ENCODE measurements around the gene CCR6.
"Not testable (repeated sequence)": the region's sequence is repeated elsewhere in the genome, so short reads cannot be mapped to it uniquely, and the experiment has no call there.

Gene CCR6

GRCh38 chr6:167146135-167146534 lies 23.2 kb downstream of the CCR6 start:
- DNase-seq = no peak

GRCh38 chr6:167146977-167147376 lies 24.1 kb downstream of the CCR6 start:
- no peak for DNase-seq

- DNase-seq = peak; percentile 4
Observed at GRCh38 chr6:167148021-167148420, 25.1 kb downstream of the CCR6 start.

- DNase-seq = no peak
Observed at GRCh38 chr6:167148997-167149396, 26.1 kb downstream of the CCR6 start.

GRCh38 chr6:167150941-167151549 lies 28.1 kb downstream of the CCR6 start:
- no peak for DNase-seq

GRCh38 chr6:167151648-167152047 lies 28.8 kb downstream of the CCR6 start:
- DNase-seq = no peak

GRCh38 chr6:167152862-167153261 lies 30.0 kb downstream of the CCR6 start:
- DNase-seq = no peak

GRCh38 chr6:167153521-167153959 lies 30.6 kb downstream of the CCR6 start:
- DNase-seq = peak; percentile 5

GRCh38 chr6:167154291-167154690 lies 31.4 kb downstream of the CCR6 start:
- no peak for DNase-seq

- DNase-seq = no peak
Observed at GRCh38 chr6:167154895-167155294, 32.0 kb downstream of the CCR6 start.

- DNase-seq = no peak
Observed at GRCh38 chr6:167157414-167157813, 34.5 kb downstream of the CCR6 start.

GRCh38 chr6:167157863-167158262 lies 35.0 kb downstream of the CCR6 start, which contains the start of gene GPR31:
TSS of gene GPR31 (minus strand) at chr6:167157980. CDS start at chr6:167157831, 149 bp downstream.
- no peak for DNase-seq

- DNase-seq = no peak
Observed at GRCh38 chr6:167161851-167162467, 39.1 kb downstream of the CCR6 start.

- no peak for DNase-seq
Observed at GRCh38 chr6:167162591-167162990, 39.7 kb downstream of the CCR6 start.

GRCh38 chr6:167163476-167164011 lies 40.6 kb downstream of the CCR6 start:
- DNase-seq = no peak

GRCh38 chr6:167164261-167164660 lies 41.4 kb downstream of the CCR6 start:
- no peak for DNase-seq

GRCh38 chr6:167165858-167166471 lies 43.1 kb downstream of the CCR6 start:
- no peak for DNase-seq

GRCh38 chr6:167167699-167168098 lies 44.8 kb downstream of the CCR6 start:
- DNase-seq = not testable (repeated sequence)

- not testable (repeated sequence) for DNase-seq
Observed at GRCh38 chr6:167168296-167168695, 45.4 kb downstream of the CCR6 start.

- DNase-seq = not testable (repeated sequence)
Observed at GRCh38 chr6:167169867-167170266, 47.0 kb downstream of the CCR6 start.

GRCh38 chr6:167171300-167171699 lies 48.4 kb downstream of the CCR6 start:
- DNase-seq = not testable (repeated sequence)

- DNase-seq = not testable (repeated sequence)
Observed at GRCh38 chr6:167172011-167172410, 49.1 kb downstream of the CCR6 start.

GRCh38 chr6:167177271-167177670 lies 54.4 kb downstream of the CCR6 start:
- DNase-seq = not testable (repeated sequence)

Measured in GDM1 (cell line).